ENCODE measurements around the gene INPP4B.

INPP4B gene

GRCh38 chr4:142155347-142155746 is 690.8 kb downstream of the INPP4B start:
- no peak for DNase-seq (ENCODE audit: low read depth, low spot score)
- POLR2A ChIA-PET = no interaction called here
- CTCF ChIA-PET = no interaction called here
- H3K4me3 ChIP-seq (ENCODE audit: low read depth, low read length) = no peak overlapping the region
- TF ChIP-seq, protein P1, sequence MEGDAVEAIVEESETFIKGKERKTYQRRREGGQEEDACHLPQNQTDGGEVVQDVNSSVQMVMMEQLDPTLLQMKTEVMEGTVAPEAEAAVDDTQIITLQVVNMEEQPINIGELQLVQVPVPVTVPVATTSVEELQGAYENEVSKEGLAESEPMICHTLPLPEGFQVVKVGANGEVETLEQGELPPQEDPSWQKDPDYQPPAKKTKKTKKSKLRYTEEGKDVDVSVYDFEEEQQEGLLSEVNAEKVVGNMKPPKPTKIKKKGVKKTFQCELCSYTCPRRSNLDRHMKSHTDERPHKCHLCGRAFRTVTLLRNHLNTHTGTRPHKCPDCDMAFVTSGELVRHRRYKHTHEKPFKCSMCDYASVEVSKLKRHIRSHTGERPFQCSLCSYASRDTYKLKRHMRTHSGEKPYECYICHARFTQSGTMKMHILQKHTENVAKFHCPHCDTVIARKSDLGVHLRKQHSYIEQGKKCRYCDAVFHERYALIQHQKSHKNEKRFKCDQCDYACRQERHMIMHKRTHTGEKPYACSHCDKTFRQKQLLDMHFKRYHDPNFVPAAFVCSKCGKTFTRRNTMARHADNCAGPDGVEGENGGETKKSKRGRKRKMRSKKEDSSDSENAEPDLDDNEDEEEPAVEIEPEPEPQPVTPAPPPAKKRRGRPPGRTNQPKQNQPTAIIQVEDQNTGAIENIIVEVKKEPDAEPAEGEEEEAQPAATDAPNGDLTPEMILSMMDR (IDR thresholded peaks at IDR 0.05; ENCODE audit: insufficient read depth, low read length, missing control alignments) = no peak

GRCh38 chr4:142150483-142150882 is 695.6 kb downstream of the INPP4B start:
- ChIA-PET CTCF (no interaction called here), POLR2A (no interaction called here)
- TF ChIP-seq, protein P1 (IDR thresholded peaks at IDR 0.05; ENCODE audit: insufficient read depth, low read length, missing control alignments) = no peak
- H3K4me3 ChIP-seq (ENCODE audit: low read depth, low read length) = no peak overlapping the region
- no peak for DNase-seq (ENCODE audit: low read depth, low spot score)

DNA sequence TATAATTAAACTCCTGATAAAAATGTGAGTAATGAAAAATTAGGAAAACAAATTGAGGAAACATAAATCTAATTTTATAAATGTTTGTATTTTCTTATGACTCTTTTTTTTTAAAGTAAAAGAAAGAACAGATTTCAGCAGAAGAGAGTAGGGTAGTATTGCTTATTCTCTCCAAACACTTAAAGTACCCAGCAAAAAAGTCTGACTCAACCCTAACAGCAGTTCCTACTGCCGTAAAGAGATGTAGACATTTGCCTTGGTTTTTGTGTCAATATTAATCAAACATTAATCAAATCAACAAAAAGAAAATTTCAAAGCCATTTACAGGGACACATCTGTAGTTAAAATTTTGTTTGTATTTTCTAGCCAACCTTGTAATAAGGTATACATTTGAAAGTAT is 701.3 kb downstream of the INPP4B start:
- POLR2A ChIA-PET = no interaction called here
- TF ChIP-seq, protein P1 (IDR thresholded peaks at IDR 0.05; ENCODE audit: insufficient read depth, low read length, missing control alignments) = no peak
- no peak for DNase-seq (ENCODE audit: low read depth, low spot score)
- no peak overlapping the region for H3K4me3 ChIP-seq (ENCODE audit: low read depth, low read length)
- CTCF ChIA-PET = interaction anchor here (1.0 kb wide), 1 partner anchor 21 kb away, joined by 3 read pairs; no protein-coding TSS in a partner anchor

GRCh38 chr4:142142366-142143054 is 703.6 kb downstream of the INPP4B start:
- H3K4me3 ChIP-seq (ENCODE audit: low read depth, low read length) = no peak overlapping the region
- TF ChIP-seq, protein P1 (IDR thresholded peaks at IDR 0.05; ENCODE audit: insufficient read depth, low read length, missing control alignments) = no peak
- POLR2A ChIA-PET = no interaction called here
- DNase-seq (ENCODE audit: low read depth, low spot score) = no peak
- CTCF ChIA-PET = no interaction called here

- ChIA-PET CTCF (interaction anchor here (1.3 kb wide), 2 partner anchors 13 to 16 kb away, joined by 3 to 4 read pairs; no protein-coding TSS in a partner anchor), POLR2A (no interaction called here)
These were observed 704.9 kb downstream of the INPP4B start for GRCh38 chr4:142141224-142141623.

GRCh38 chr4:142130666-142131065 is 715.4 kb downstream of the INPP4B start:
- POLR2A ChIA-PET = no interaction called here
- no peak overlapping the region for H3K4me3 ChIP-seq (ENCODE audit: low read depth, low read length)
- DNase-seq (ENCODE audit: low read depth, low spot score) = no peak
- CTCF ChIA-PET = no interaction called here
- TF ChIP-seq, protein P1 (IDR thresholded peaks at IDR 0.05; ENCODE audit: insufficient read depth, low read length, missing control alignments) = no peak

More at GRCh38 chr4:142141224-142141623, 704.9 kb downstream of the INPP4B start:
- no peak overlapping the region for H3K4me3 ChIP-seq (ENCODE audit: low read depth, low read length)
- DNase-seq (ENCODE audit: low read depth, low spot score) = no peak
- TF ChIP-seq, protein P1 (IDR thresholded peaks at IDR 0.05; ENCODE audit: insufficient read depth, low read length, missing control alignments) = no peak

Measured in AG04449 (cell line).